ENCODE data around the gene NBAS. TPM values are rescaled to one million over a fixed set of nuclear protein-coding genes. Genes with fewer than 3 reads are reported as not detected.

NBAS gene
- total and polyA plus RNA-seq, 2 of the 13 experiments (the other 11 are each of a cell fraction or from before 2014, with no cell fraction given): 33.6 to 58.7 TPM

- H4K20me1 ChIP-seq (ENCODE audit: insufficient read depth, low read length): no peaks in the 10 kb centered on the region
- in situ Hi-C loops (cut with HindIII; ENCODE audit: extremely low pct_ligation_motif_present, low pct_unique_long_range_greater_than_20kb) (no loop called here), intact Hi-C loops (cut with micrococcal nuclease; ENCODE audit: unreplicated experiment) (no loop called here)
- peaks cover 0 to 8% of the 10 kb centered on the region in 2 experiments; a peak in 4 of 5 replicates for H3K36me3 ChIP-seq (replicated peaks in 1 of 2; ENCODE audit: control insufficient read depth in 1 of 2, insufficient read depth in 2 of 2, low read length in 2 of 2)
- H3K9ac ChIP-seq (ENCODE audit: insufficient read depth, low read depth, low read length): no peak overlapping the region
- H3K9me3 ChIP-seq (ENCODE audit: low read length): 0 out of 2 replicates have a peak, but pooled peaks cover 4% of the 10 kb centered on the region
- 97% methylated on average over 3 of the region's 3 CpGs for WGBS (ENCODE audit: low lambda C conversion rate)
- FAIRE-seq (no peak), DNase-seq (ENCODE audit: low spot score) (no peak), ATAC-seq (no peak)
- no TSS peak for BruUV-seq (replicated peaks)
- H3K27ac ChIP-seq (ENCODE audit: extremely low read length, insufficient read depth, low read length): no peak overlapping the region
- H3K79me2 ChIP-seq (ENCODE audit: insufficient read depth, low read length): no peaks in the 10 kb centered on the region
- no peak overlapping the region for H3K4me3 ChIP-seq (replicated peaks in 1 of 3; ENCODE audit: insufficient read depth in 1 of 3, low read depth in 2 of 3, low read length in 3 of 3)
- no peak overlapping the region for H2AFZ ChIP-seq (ENCODE audit: low read length)
- H3K4me2 ChIP-seq (ENCODE audit: low read depth, low read length): no peak overlapping the region
- H3K4me1 ChIP-seq (ENCODE audit: insufficient read depth, low read length): no peaks in the 10 kb centered on the region
- CTCF ChIA-PET (ENCODE audit: low intra/inter-chr PET ratio, low total read pairs): no interaction called here
- no peaks in the 10 kb centered on the region for H3K27me3 ChIP-seq (ENCODE audit: control insufficient read depth in 1 of 2, insufficient read depth in 2 of 2, low read length in 2 of 2)
- POLR2A ChIA-PET: no interaction called here
- TF ChIP-seq THAP8 (CRISPR knock-in tag; IDR thresholded peaks at IDR 0.05; ENCODE audit: borderline replicate concordance) (no peak), ISL2 (CRISPR knock-in tag; IDR thresholded peaks at IDR 0.05) (no peak), KLF13 (CRISPR knock-in tag; IDR thresholded peaks at IDR 0.05) (no peak), BCLAF1 (IDR thresholded peaks at IDR 0.05) (no peak), ATF3 (CRISPR knock-in tag; IDR thresholded peaks at IDR 0.05) (no peak), POLR2AphosphoS5 (IDR thresholded peaks at IDR 0.05; ENCODE audit: low read depth, low read length) (no peak), JARID2 (CRISPR knock-in tag; IDR thresholded peaks at IDR 0.05; ENCODE audit: insufficient replicate concordance) (no peak), ZNF704 (CRISPR knock-in tag; IDR thresholded peaks at IDR 0.05; ENCODE audit: borderline replicate concordance) (no peak), CENPBD1 (CRISPR knock-in tag; IDR thresholded peaks at IDR 0.05; ENCODE audit: borderline replicate concordance, low read depth) (no peak), FOXA1 (IDR thresholded peaks at IDR 0.05) (no peak), FOXA1 (CRISPR knock-in tag; IDR thresholded peaks at IDR 0.05) (no peak), MAFK (conservative IDR thresholded peaks at IDR 0.05 in 1 of 2, IDR thresholded peaks at IDR 0.05 in 1 of 2; ENCODE audit: low read length in 2 of 2) (no peak), ZNF121 (CRISPR knock-in tag; IDR thresholded peaks at IDR 0.05) (no peak), ZNF609 (CRISPR knock-in tag; IDR thresholded peaks at IDR 0.05; ENCODE audit: borderline replicate concordance) (no peak), TGIF2 (CRISPR knock-in tag; IDR thresholded peaks at IDR 0.05) (no peak)
These were observed 171.2 kb downstream of the NBAS start for GRCh38 chr2:15389895-15390294.

All from HepG2 (cell line).